GM12874 (cell line): Measurements from ENCODE around the gene PLAAT1.

ENCODE experiments used
- CTCF ChIP-seq: IDR thresholded peaks from 2 replicates; pipeline ENCODE4 v1.5.1; 2011; ENCODE audit warnings: low read depth, mild to moderate bottlenecking, control low read depth, low read length, moderate library complexity; ENCODE audit not compliant: insufficient read depth

PLAAT1 gene

GRCh38 chr3:193295985-193296384 lies 55.0 kb downstream of the PLAAT1 start:
- TF ChIP-seq CTCF, result no peak

- TF ChIP-seq CTCF, result no peak
Observed at GRCh38 chr3:193297421-193297820, 56.4 kb downstream of the PLAAT1 start.

DNA sequence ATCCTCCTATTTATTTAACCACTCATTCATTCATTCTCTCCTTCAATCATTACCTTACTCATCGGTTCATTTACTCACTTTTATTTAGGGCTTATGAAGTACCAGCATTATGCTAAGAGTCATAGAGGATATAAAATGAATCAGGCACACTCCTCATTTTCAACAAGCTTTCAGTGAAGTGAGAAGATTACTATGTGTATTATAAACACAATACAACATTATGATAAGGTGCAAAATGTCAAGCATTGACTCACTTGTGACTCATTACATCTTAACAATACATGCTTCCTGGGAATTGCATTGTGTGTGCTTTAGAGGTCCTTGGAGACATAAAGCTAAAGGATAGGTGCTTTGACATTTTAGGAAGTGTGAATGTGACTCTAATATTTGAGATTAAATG lies 60.4 kb downstream of the PLAAT1 start:
- no peak for TF ChIP-seq CTCF

GRCh38 chr3:193305356-193305755 lies 64.3 kb downstream of the PLAAT1 start:
- TF ChIP-seq CTCF, result no peak

GRCh38 chr3:193310914-193311723 lies 70.1 kb downstream of the PLAAT1 start:
- TF ChIP-seq CTCF, result no peak

DNA sequence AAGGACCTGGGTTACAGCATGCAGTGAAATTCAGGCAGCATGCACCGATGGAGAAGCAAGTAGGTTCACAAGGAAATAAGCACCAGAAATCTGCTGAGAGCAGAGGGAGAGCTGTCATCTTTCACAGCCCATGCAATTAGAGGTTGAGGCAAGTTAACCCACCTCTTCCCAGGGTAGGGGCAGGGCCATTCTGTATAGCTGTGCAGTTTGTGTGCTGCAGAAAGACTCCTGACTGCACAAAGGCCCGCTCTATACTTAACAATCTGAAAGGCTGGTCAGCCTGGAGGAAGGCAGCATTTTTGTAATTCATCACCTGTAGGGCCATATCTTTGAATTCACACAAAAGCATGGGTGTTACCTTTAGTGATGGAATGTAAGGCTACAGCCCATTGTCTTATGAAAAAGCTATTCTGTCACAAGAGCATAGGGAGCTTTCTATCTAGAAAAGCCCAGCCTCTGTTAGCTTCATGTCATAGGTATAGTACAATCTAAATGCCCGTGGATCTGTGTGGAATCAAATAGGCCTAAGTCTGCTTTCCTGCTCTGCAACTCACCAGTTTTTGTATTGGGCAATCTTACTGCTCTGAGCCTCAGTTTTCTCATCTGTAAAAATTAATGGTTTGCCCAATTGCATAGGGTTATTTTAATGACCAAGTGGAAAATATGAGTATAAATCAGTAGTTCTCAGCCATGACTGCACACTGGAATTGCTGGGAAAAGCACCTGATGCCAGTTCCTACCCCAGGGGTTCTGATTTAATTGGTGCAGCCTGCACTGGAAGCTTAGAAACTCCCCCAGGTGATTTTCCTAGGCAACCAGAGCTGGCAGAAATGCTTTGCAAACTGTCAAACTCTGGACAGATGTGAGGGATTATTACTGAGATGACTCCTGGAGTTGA lies 72.3 kb downstream of the PLAAT1 start:
- no peak for TF ChIP-seq CTCF

DNA sequence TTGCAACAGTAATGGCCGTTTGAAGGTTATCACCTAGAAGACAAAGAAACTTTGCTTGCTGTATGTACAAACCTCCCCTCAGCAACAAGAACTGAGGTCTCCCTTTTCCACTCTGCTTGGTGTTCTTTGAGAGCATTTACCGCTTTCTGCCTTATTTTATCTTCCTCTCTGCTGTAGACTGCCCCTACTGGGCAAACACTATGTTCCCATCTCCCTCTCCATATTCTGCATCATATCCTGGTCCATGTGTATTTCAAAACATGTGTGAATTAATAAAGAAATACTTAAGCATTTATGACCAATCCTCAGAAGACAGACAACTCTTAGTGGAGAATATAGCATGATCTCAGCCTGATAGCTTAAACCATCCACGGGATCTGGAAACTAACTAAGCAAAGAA lies 73.1 kb downstream of the PLAAT1 start:
- TF ChIP-seq CTCF, result 0 out of 2 replicates have a peak, but pooled peaks have one; percentile 11
